HepG2 (cell line): ENCODE data around the gene ZNF563. TPM values are rescaled to one million over a fixed set of nuclear protein-coding genes. Genes with fewer than 3 reads are reported as not detected.

ENCODE experiments used
- EZH2 ChIP-seq: conservative IDR thresholded peaks from 2 replicates; pipeline ENCODE4 v1.6.1; 2012; ENCODE audit warnings: mild to moderate bottlenecking, low read depth, low read length, moderate library complexity
- FOXA3 ChIP-seq: IDR thresholded peaks from 2 replicates; pipeline ENCODE4 v1.6.1; 2016; ENCODE audit warnings: missing genetic modification reagents, missing compliant biosample characterization
- IKZF4 ChIP-seq: sonication (generic); formaldehyde crosslinking; IDR thresholded peaks from 2 replicates; pipeline ENCODE4 v1.5.1; 2020; ENCODE audit warnings: borderline replicate concordance, mild to moderate bottlenecking, low read depth, missing genetic modification reagents; ENCODE audit errors: not compliant biosample characterization
- MAFF ChIP-seq: IDR thresholded peaks from 2 replicates; pipeline ENCODE4 v1.6.1; 2011; ENCODE audit warnings: low read depth, low read length, improper control_type of control experiment
- NFE2L1 ChIP-seq: sonication (generic); formaldehyde crosslinking; IDR thresholded peaks from 2 replicates; pipeline ENCODE4 v1.4.0; 2020; ENCODE audit warnings: missing genetic modification reagents, mild to moderate bottlenecking, borderline replicate concordance
- NR2F1 ChIP-seq, 2 experiments: fragments of 450-650 bp in 1 of 2; formaldehyde crosslinking in 1 of 2; IDR thresholded peaks; 2 replicates each; pipeline versions ENCODE4 v1.5.0 to v1.6.1; 2016 to 2020; ENCODE audit warnings: mild to moderate bottlenecking in 1 of 2, missing compliant biosample characterization in 1 of 2, missing genetic modification reagents in 1 of 2, moderate library complexity in 1 of 2
- NR2F2 ChIP-seq: IDR thresholded peaks from 2 replicates; pipeline ENCODE4 v1.6.1; 2012; ENCODE audit warnings: low read depth, inconsistent platforms, borderline replicate concordance
- PREB ChIP-seq: sonication (generic); formaldehyde crosslinking; IDR thresholded peaks from 2 replicates; pipeline ENCODE4 v1.4.0; 2020; ENCODE audit warnings: missing genetic modification reagents
- REL ChIP-seq: sonication (generic); formaldehyde crosslinking; conservative IDR thresholded peaks from 2 replicates; pipeline ENCODE4 v1.8.0; 2022; ENCODE audit warnings: mild to moderate bottlenecking, missing genetic modification reagents, moderate library complexity
- SAFB2 ChIP-seq: sonication (generic); formaldehyde crosslinking; IDR thresholded peaks from 2 replicates; pipeline ENCODE4 v1.5.1; 2020; ENCODE audit warnings: missing genetic modification reagents, low read depth, mild to moderate bottlenecking, borderline replicate concordance
- SMAD1 ChIP-seq: sonication (generic); formaldehyde crosslinking; IDR thresholded peaks from 2 replicates; pipeline ENCODE4 v1.4.0; 2020; ENCODE audit warnings: missing genetic modification reagents, low read depth, mild to moderate bottlenecking, borderline replicate concordance
- YY1 ChIP-seq: IDR thresholded peaks from 2 replicates; pipeline ENCODE4 v1.6.1; 2011; ENCODE audit warnings: low read length, low read depth, moderate library complexity, mild to moderate bottlenecking; ENCODE audit not compliant: insufficient read depth, insufficient replicate concordance
- ZBTB46 ChIP-seq: sonication (generic); formaldehyde crosslinking; IDR thresholded peaks from 2 replicates; pipeline ENCODE4 v1.4.0; 2020; ENCODE audit warnings: mild to moderate bottlenecking, missing genetic modification reagents, borderline replicate concordance
- ZFP36 ChIP-seq: fragments of 150-350 bp; IDR thresholded peaks from 2 replicates; pipeline ENCODE4 v1.6.1; 2018; ENCODE audit warnings: borderline replicate concordance, low read length, low read depth; ENCODE audit not compliant: partially characterized antibody
- ZNF563 ChIP-seq: sonication (generic); formaldehyde crosslinking; IDR thresholded peaks from 2 replicates; pipeline ENCODE4 v1.8.0; 2022; ENCODE audit warnings: mild to moderate bottlenecking, moderate library complexity, missing genetic modification reagents
- ZNF672 ChIP-seq: sonication (generic); formaldehyde crosslinking; IDR thresholded peaks from 2 replicates; pipeline ENCODE4 v1.8.1; 2022; ENCODE audit warnings: missing genetic modification reagents
- ZNF816 ChIP-seq: sonication (generic); formaldehyde crosslinking; IDR thresholded peaks from 2 replicates; pipeline ENCODE4 v1.8.0; 2022; ENCODE audit warnings: missing genetic modification reagents, mild to moderate bottlenecking, borderline replicate concordance
- polyA plus RNA-seq, 8 experiments: library from polyadenylated mRNA; depleted of rRNA in 3 of 8; stranded (reverse) in 7 of 8; unstranded in 1 of 8; fragments of >200 nt; fragmentation: Illumina TruSeq in 4 of 8; extraction: Trizol in 4 of 8; gene quantifications; 2 replicates each; pipeline versions ENCODE4 v1.2.1 to v1.2.3, GENCODE V29; 2011 to 2016; ENCODE audit warnings: low read depth in 4 of 8, missing spikeins in 1 of 8, mixed read lengths in 1 of 8; ENCODE audit not compliant: insufficient read depth in 1 of 8
- total RNA-seq, 5 experiments: library from RNA; depleted of rRNA; stranded (reverse); fragments of >200 nt; fragmentation: Illumina TruSeq; extraction: Trizol; gene quantifications; 2 replicates each; pipeline ENCODE4 v1.2.3, GENCODE V29; 2016; ENCODE audit warnings: low read depth in 1 of 5
- TF ChIP-seq, protein P1 (sequence below): sonication (generic); formaldehyde crosslinking; IDR thresholded peaks from 2 replicates; pipeline ENCODE4 v1.4.0; 2020; ENCODE audit warnings: mild to moderate bottlenecking, missing genetic modification reagents
- TF ChIP-seq, protein P2 (sequence below): sonication (generic); formaldehyde crosslinking; IDR thresholded peaks from 2 replicates; pipeline ENCODE4 v1.8.1; 2023; ENCODE audit warnings: missing genetic modification reagents, inconsistent platforms, borderline replicate concordance
- TF ChIP-seq, protein P3 (sequence below): sonication (generic); formaldehyde crosslinking; IDR thresholded peaks from 2 replicates; pipeline ENCODE4 v1.4.0; 2020; ENCODE audit warnings: missing genetic modification reagents, borderline replicate concordance

Gene ZNF563
- total and polyA plus RNA-seq, 2 of the 13 experiments (the other 11 are each of a cell fraction or from before 2014, with no cell fraction given) = 7.5 to 19.5 TPM

DNA sequence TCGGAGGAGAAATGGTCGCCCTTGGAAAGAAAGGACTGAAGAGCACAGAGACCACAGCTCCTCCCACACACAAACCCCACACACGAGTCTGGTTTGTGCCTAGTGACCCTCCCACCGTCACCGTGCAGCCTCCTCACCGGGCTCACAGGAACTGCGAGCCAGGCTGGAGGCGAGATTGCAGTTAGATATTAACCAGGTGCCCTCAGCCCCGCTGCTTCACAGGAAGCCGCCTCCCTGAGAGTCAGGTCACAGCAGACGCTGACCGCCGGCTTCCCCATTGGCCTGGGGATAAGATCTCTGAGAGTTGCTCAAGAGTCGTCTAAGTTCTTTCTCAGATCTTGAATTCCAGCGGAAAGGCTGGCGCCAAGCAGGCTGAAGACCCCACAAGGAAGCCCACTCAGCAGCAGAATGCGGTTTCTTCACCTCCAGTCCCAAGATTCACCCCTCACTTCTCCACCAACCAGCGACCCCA lies 39.6 kb downstream of the ZNF563 start (continued):
- TF ChIP-seq, protein P1, sequence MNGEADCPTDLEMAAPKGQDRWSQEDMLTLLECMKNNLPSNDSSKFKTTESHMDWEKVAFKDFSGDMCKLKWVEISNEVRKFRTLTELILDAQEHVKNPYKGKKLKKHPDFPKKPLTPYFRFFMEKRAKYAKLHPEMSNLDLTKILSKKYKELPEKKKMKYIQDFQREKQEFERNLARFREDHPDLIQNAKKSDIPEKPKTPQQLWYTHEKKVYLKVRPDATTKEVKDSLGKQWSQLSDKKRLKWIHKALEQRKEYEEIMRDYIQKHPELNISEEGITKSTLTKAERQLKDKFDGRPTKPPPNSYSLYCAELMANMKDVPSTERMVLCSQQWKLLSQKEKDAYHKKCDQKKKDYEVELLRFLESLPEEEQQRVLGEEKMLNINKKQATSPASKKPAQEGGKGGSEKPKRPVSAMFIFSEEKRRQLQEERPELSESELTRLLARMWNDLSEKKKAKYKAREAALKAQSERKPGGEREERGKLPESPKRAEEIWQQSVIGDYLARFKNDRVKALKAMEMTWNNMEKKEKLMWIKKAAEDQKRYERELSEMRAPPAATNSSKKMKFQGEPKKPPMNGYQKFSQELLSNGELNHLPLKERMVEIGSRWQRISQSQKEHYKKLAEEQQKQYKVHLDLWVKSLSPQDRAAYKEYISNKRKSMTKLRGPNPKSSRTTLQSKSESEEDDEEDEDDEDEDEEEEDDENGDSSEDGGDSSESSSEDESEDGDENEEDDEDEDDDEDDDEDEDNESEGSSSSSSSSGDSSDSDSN (CRISPR knock-in tag) = 0 out of 2 replicates have a peak, but pooled peaks have one; percentile 3
- TF ChIP-seq ZNF563 (CRISPR knock-in tag) (no peak), ZNF672 (no peak), NR2F1 (CRISPR knock-in tag; IDR thresholded peaks at IDR 0.05) (peak in 1 of 2 experiments; percentile 61; a peak in 1 of 4 replicates), PREB (CRISPR knock-in tag) (no peak), NR2F2 (no peak), ZFP36 (no peak), ZNF816 (no peak), SAFB2 (CRISPR knock-in tag) (no peak), REL (CRISPR knock-in tag) (no peak), MAFF (no peak), NFE2L1 (CRISPR knock-in tag) (no peak), IKZF4 (no peak), ZBTB46 (CRISPR knock-in tag) (no peak), EZH2 (no peak), YY1 (peak; percentile 16), SMAD1 (CRISPR knock-in tag) (no peak), FOXA3 (peak; percentile 55)
- TF ChIP-seq, protein P2, sequence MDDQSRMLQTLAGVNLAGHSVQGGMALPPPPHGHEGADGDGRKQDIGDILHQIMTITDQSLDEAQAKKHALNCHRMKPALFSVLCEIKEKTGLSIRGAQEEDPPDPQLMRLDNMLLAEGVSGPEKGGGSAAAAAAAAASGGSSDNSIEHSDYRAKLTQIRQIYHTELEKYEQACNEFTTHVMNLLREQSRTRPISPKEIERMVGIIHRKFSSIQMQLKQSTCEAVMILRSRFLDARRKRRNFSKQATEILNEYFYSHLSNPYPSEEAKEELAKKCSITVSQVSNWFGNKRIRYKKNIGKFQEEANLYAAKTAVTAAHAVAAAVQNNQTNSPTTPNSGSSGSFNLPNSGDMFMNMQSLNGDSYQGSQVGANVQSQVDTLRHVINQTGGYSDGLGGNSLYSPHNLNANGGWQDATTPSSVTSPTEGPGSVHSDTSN (CRISPR knock-in tag) = no peak
- TF ChIP-seq, protein P3, sequence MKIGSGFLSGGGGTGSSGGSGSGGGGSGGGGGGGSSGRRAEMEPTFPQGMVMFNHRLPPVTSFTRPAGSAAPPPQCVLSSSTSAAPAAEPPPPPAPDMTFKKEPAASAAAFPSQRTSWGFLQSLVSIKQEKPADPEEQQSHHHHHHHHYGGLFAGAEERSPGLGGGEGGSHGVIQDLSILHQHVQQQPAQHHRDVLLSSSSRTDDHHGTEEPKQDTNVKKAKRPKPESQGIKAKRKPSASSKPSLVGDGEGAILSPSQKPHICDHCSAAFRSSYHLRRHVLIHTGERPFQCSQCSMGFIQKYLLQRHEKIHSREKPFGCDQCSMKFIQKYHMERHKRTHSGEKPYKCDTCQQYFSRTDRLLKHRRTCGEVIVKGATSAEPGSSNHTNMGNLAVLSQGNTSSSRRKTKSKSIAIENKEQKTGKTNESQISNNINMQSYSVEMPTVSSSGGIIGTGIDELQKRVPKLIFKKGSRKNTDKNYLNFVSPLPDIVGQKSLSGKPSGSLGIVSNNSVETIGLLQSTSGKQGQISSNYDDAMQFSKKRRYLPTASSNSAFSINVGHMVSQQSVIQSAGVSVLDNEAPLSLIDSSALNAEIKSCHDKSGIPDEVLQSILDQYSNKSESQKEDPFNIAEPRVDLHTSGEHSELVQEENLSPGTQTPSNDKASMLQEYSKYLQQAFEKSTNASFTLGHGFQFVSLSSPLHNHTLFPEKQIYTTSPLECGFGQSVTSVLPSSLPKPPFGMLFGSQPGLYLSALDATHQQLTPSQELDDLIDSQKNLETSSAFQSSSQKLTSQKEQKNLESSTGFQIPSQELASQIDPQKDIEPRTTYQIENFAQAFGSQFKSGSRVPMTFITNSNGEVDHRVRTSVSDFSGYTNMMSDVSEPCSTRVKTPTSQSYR = no peak
